Measurements from ENCODE around the gene ARHGAP23. TPM values are rescaled to one million over a fixed set of nuclear protein-coding genes. Genes with fewer than 3 reads are reported as not detected.

ARHGAP23 gene
- total and polyA plus RNA-seq, 10 of the 15 experiments (the other 5 are each of a cell fraction or from before 2014, with no cell fraction given) = 0.23 to 5.8 (median 2.1) TPM

DNA sequence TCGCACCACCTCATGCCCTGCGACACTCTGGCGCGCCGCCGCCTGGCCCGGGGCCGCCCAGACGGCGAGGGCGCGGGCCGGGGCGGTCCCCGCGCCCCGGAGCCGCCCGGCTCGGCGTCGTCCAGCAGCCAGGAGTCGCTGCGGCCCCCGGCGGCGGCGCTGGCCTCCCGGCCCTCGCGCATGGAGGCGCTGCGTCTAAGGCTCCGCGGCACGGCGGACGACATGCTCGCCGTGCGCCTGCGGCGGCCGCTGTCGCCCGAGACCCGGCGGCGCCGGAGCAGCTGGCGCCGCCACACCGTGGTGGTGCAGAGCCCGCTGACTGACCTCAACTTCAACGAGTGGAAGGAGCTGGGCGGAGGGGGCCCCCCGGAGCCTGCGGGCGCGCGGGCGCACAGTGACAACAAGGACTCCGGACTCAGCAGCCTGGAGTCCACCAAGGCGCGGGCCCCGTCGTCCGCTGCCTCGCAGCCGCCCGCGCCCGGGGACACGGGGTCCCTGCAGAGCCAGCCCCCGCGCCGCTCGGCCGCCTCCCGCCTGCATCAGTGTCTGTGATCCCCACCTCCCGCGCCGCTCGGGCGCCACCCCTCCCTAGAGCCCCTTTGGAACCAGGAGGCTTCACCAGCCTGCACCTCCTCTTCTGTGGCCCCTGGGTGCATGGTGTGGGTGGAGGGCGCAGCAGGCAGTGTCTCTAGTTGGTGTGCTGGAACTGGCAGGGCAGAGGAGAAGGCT, 82.3 kb downstream of the ARHGAP23 start (continued):
- TF ChIP-seq SP1 (IDR thresholded peaks at IDR 0.05; ENCODE audit: low read depth, low read length) (no peak), GABPA (IDR thresholded peaks at IDR 0.05; ENCODE audit: low read depth) (no peak), IRF4 (IDR thresholded peaks at IDR 0.05; ENCODE audit: low read depth, low read length) (no peak), MYB (IDR thresholded peaks at IDR 0.05; ENCODE audit: borderline replicate concordance, low read depth, low read length) (no peak)
- TF ChIP-seq, protein P1, sequence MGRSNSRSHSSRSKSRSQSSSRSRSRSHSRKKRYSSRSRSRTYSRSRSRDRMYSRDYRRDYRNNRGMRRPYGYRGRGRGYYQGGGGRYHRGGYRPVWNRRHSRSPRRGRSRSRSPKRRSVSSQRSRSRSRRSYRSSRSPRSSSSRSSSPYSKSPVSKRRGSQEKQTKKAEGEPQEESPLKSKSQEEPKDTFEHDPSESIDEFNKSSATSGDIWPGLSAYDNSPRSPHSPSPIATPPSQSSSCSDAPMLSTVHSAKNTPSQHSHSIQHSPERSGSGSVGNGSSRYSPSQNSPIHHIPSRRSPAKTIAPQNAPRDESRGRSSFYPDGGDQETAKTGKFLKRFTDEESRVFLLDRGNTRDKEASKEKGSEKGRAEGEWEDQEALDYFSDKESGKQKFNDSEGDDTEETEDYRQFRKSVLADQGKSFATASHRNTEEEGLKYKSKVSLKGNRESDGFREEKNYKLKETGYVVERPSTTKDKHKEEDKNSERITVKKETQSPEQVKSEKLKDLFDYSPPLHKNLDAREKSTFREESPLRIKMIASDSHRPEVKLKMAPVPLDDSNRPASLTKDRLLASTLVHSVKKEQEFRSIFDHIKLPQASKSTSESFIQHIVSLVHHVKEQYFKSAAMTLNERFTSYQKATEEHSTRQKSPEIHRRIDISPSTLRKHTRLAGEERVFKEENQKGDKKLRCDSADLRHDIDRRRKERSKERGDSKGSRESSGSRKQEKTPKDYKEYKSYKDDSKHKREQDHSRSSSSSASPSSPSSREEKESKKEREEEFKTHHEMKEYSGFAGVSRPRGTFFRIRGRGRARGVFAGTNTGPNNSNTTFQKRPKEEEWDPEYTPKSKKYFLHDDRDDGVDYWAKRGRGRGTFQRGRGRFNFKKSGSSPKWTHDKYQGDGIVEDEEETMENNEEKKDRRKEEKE (IDR thresholded peaks at IDR 0.05) = no peak

GRCh38 chr17:38511150-38512108, 83.2 kb downstream of the ARHGAP23 start:
- H3K9ac ChIP-seq (ENCODE audit: control insufficient read depth, insufficient read depth, low read length) = no peak overlapping the region
- H3K4me3 ChIP-seq = no peak overlapping the region
- ATAC-seq (no peak), FAIRE-seq (no peak), DNase-seq (ENCODE audit: low read depth, low spot score) (no peak)
- no peak overlapping the region for H3K27ac ChIP-seq (ENCODE audit: control insufficient read depth, insufficient read depth)
- H2AFZ ChIP-seq (ENCODE audit: control insufficient read depth, low read depth, low read length) = no peak overlapping the region
- peaks cover 3% of the 10 kb centered on the region; the same call in 1 of the 2 replicates for H3K4me1 ChIP-seq (ENCODE audit: control insufficient read depth, insufficient read depth, low read length)
- TF ChIP-seq YBX1 (IDR thresholded peaks at IDR 0.05) (no peak), CBFB (IDR thresholded peaks at IDR 0.05; ENCODE audit: low read depth) (no peak), ZNF687 (IDR thresholded peaks at IDR 0.05) (no peak), PRDM15 (CRISPR knock-in tag; IDR thresholded peaks at IDR 0.05) (no peak)
- no peaks in the 10 kb centered on the region for H4K20me1 ChIP-seq (ENCODE audit: control insufficient read depth, insufficient read depth)
- intact Hi-C loops (cut with micrococcal nuclease; ENCODE audit: unreplicated experiment) = no loop called here
- no peak overlapping the region for H3K4me2 ChIP-seq (ENCODE audit: control insufficient read depth, insufficient read depth)
- in situ Hi-C loops (cut with MboI) = no loop called here
- peaks cover 4 to 10% of the 10 kb centered on the region in 2 experiments; a peak in 3 of 4 replicates for H3K27me3 ChIP-seq (replicated peaks in 1 of 2; ENCODE audit: control insufficient read depth in 2 of 2, insufficient read depth in 2 of 2, low read length in 1 of 2)
- WGBS (ENCODE audit: insufficient coverage, insufficient replicate concordance, low lambda C conversion rate, missing lambda C conversion rate) = 39% methylated on average over 15 of the region's 15 CpGs
- ChIA-PET RAD21 (ENCODE audit: unreplicated experiment) (no interaction called here), POLR2A (no interaction called here), SMC1A (ENCODE audit: uncharacterized antibody, unreplicated experiment) (no interaction called here), CTCF (interaction anchor here (1.2 to 1.3 kb wide), 2 partner anchors 97 to 152 kb away, joined by 3 to 4 read pairs; no protein-coding TSS in a partner anchor)
- no peaks in the 10 kb centered on the region for H3K79me2 ChIP-seq (ENCODE audit: control insufficient read depth, insufficient read depth, low read length)
- H3K9me3 ChIP-seq (replicated peaks; ENCODE audit: control insufficient read depth, insufficient read depth, low read length) = no peaks in the 10 kb centered on the region
- no peaks in the 10 kb centered on the region for H3K36me3 ChIP-seq (ENCODE audit: control insufficient read depth in 2 of 2, insufficient read depth in 2 of 2, low read length in 1 of 2)
- no TSS peak for BruUV-seq (replicated peaks)
